ENCODE results near the gene USP53. TPM values are rescaled to one million over a fixed set of nuclear protein-coding genes. Genes with fewer than 3 reads are reported as not detected.
"Not testable (repeated sequence)": the region's sequence is repeated elsewhere in the genome, so short reads cannot be mapped to it uniquely, and the experiment has no call there.

Gene USP53
- total and polyA plus RNA-seq, 10 of the 15 experiments (the other 5 are each of a cell fraction or from before 2014, with no cell fraction given): 0.23 to 4.0 (median 2.7) TPM

- in situ Hi-C loops (cut with MboI) (no loop called here), intact Hi-C loops (cut with micrococcal nuclease; ENCODE audit: unreplicated experiment) (no loop called here)
- no peaks in the 10 kb centered on the region for H3K79me2 ChIP-seq (ENCODE audit: control insufficient read depth, insufficient read depth, low read length)
- RAD21 ChIA-PET (ENCODE audit: unreplicated experiment): no interaction called here
- no peaks in the 10 kb centered on the region for H4K20me1 ChIP-seq (ENCODE audit: control insufficient read depth, insufficient read depth)
- no peak overlapping the region for H3K9ac ChIP-seq (ENCODE audit: control insufficient read depth, insufficient read depth, low read length)
- POLR2A ChIA-PET: no interaction called here
- FAIRE-seq (no peak), DNase-seq (ENCODE audit: low read depth, low spot score) (no peak), ATAC-seq (no peak)
- H3K27me3 ChIP-seq (replicated peaks in 1 of 2; ENCODE audit: control insufficient read depth in 2 of 2, insufficient read depth in 2 of 2, low read length in 1 of 2): no peaks in the 10 kb centered on the region
- SMC1A ChIA-PET (ENCODE audit: uncharacterized antibody, unreplicated experiment): no interaction called here
- no peaks in the 10 kb centered on the region for H3K36me3 ChIP-seq (ENCODE audit: control insufficient read depth in 2 of 2, insufficient read depth in 2 of 2, low read length in 1 of 2)
- no peak overlapping the region for H3K4me2 ChIP-seq (ENCODE audit: control insufficient read depth, insufficient read depth)
- H3K4me3 ChIP-seq: no peak overlapping the region
- 42% methylated on average over 7 of the region's 7 CpGs for WGBS (ENCODE audit: insufficient coverage, insufficient replicate concordance, low lambda C conversion rate, missing lambda C conversion rate)
- TF ChIP-seq NR2C2 (IDR thresholded peaks at IDR 0.05; ENCODE audit: borderline replicate concordance, control insufficient read depth, insufficient read length, low read depth): no peak
- H3K27ac ChIP-seq (ENCODE audit: control insufficient read depth, insufficient read depth): no peak overlapping the region
- no peaks in the 10 kb centered on the region for H3K9me3 ChIP-seq (replicated peaks; ENCODE audit: control insufficient read depth, insufficient read depth, low read length)
- no peaks in the 10 kb centered on the region for H3K4me1 ChIP-seq (ENCODE audit: control insufficient read depth, insufficient read depth, low read length)
- CTCF ChIA-PET: interaction anchor here (1.0 kb wide), 1 partner anchor 131 kb away, joined by 4 read pairs; no protein-coding TSS in a partner anchor
- BruUV-seq (replicated peaks): no TSS peak
- no peak overlapping the region for H2AFZ ChIP-seq (ENCODE audit: control insufficient read depth, low read depth, low read length)
Measured at GRCh38 chr4:119172223-119172622, 40.3 kb upstream of the USP53 start.

GRCh38 chr4:119173729-119174361, 38.7 kb upstream of the USP53 start:
- RAD21 ChIA-PET (ENCODE audit: unreplicated experiment); DNase-seq (ENCODE audit: low read depth, low spot score); H3K36me3 ChIP-seq (ENCODE audit: control insufficient read depth in 2 of 2, insufficient read depth in 2 of 2, low read length in 1 of 2); CTCF ChIA-PET; H3K4me1 ChIP-seq (ENCODE audit: control insufficient read depth, insufficient read depth, low read length); POLR2A ChIA-PET; H3K4me2 ChIP-seq (ENCODE audit: control insufficient read depth, insufficient read depth); in situ Hi-C loops (cut with MboI); FAIRE-seq; H3K27ac ChIP-seq (ENCODE audit: control insufficient read depth, insufficient read depth); intact Hi-C loops (cut with micrococcal nuclease; ENCODE audit: unreplicated experiment); H2AFZ ChIP-seq (ENCODE audit: control insufficient read depth, low read depth, low read length); BruUV-seq (replicated peaks); ATAC-seq; H4K20me1 ChIP-seq (ENCODE audit: control insufficient read depth, insufficient read depth); H3K9me3 ChIP-seq (replicated peaks; ENCODE audit: control insufficient read depth, insufficient read depth, low read length); H3K4me3 ChIP-seq; H3K79me2 ChIP-seq (ENCODE audit: control insufficient read depth, insufficient read depth, low read length); H3K9ac ChIP-seq (ENCODE audit: control insufficient read depth, insufficient read depth, low read length); H3K27me3 ChIP-seq (replicated peaks in 1 of 2; ENCODE audit: control insufficient read depth in 2 of 2, insufficient read depth in 2 of 2, low read length in 1 of 2); SMC1A ChIA-PET (ENCODE audit: uncharacterized antibody, unreplicated experiment): not testable (repeated sequence)
- 60% methylated on average over 11 of the region's 30 CpGs for WGBS (ENCODE audit: insufficient coverage, insufficient replicate concordance, low lambda C conversion rate, missing lambda C conversion rate)

All from GM12878 (cell line).